NCI-H2196 (cell line): ENCODE data around the gene ITPKB.
"Not testable (repeated sequence)": the region's sequence is repeated elsewhere in the genome, so short reads cannot be mapped to it uniquely, and the experiment has no call there.

Experiments used
- DNase-seq: peaks from one replicate; lab custom pipeline; 2025; ENCODE audit not compliant: unreplicated experiment; lab: John Stamatoyannopoulos, UW

ITPKB gene

DNA sequence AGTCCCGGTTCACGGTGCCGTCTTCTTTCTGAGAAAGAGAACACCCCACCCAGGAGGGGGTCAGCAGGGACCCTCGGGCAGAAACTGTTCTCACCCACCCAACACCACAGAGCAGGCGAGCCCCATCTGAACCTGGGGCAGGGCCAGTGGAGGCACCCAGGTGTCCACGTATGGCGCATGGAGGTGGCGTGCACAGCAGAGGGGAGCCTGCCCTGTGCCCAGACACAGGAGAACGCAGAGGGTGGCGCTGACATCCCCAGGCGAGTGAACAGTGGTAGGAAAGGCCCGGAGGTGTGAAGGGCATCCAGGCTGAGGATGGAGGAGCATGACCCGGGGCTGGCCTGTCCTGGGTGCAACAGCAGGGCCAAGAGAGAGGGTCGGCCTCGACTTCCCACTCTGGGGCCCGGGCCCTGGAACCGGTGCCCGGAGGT, 99.4 kb downstream of the ITPKB start:
- DNase-seq: no peak

DNA sequence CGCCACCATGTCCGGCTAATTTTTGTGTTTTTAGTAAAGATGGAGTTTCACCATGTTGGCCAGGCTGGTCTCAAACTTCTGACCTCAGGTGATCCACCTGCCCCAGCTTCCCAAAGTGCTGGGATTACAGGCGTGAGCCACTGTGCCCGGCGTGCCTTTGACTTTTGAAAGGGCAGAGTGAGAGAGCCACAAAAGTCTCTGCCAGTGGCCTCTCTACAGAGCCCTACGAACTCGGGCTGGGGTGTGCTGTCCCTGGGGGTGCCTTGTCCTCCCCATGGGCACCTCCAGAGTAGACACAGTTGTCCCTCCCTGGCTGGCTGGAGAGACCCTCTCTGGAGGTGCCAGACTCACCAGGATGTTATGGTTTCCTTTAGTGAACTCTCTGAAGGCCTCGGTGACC, 99.9 kb downstream of the ITPKB start:
- not testable (repeated sequence) for DNase-seq

DNA sequence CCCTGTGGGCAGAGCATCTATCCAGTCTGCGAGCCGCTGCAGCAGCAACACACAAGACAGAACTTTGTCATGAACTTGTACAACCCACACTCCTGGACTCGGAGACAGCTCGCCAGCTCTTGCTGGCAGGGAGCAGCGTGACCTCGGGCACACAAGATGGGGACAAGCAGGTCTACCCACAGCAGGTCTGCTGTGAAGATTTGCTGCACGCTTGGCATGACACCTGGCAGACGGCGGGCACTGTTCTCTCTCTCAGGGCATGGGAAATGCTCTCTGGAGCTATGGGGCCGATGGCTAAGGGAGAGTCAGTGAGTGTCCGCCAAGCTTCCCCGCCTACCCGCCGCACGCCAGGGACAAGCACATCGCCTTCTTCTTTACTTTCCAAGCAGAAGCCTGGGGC, 100.5 kb downstream of the ITPKB start:
- no peak for DNase-seq

DNA sequence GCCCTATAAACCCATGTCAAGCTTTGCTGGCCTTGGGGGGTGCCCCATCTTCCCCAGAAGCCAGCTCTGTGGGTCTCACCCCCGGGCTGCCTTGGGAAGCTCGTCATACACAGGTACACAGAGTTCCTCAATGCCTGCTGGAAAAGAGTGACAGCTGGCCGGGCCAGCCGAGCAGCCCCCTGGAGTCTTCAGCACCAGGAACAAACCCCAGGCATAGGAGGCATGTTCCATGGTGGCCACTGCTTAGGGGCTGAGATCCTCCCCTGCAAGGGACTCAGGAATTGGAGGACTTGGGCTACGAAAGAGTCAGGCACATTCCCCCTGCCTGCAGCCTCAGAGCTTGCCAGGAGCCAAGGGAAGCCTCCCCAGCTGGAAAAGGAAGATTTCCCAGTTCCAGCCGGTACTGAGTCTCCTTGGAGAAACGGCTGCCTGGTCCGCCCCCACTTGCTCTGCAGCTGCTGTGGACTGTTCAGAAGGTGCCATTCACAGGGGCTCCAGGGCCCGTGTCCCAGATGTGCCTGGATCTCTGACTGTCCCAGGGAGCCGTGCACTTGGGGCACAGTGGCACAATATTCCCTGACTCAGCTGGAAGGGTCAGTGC, 101.0 kb downstream of the ITPKB start:
- DNase-seq: no peak

DNA sequence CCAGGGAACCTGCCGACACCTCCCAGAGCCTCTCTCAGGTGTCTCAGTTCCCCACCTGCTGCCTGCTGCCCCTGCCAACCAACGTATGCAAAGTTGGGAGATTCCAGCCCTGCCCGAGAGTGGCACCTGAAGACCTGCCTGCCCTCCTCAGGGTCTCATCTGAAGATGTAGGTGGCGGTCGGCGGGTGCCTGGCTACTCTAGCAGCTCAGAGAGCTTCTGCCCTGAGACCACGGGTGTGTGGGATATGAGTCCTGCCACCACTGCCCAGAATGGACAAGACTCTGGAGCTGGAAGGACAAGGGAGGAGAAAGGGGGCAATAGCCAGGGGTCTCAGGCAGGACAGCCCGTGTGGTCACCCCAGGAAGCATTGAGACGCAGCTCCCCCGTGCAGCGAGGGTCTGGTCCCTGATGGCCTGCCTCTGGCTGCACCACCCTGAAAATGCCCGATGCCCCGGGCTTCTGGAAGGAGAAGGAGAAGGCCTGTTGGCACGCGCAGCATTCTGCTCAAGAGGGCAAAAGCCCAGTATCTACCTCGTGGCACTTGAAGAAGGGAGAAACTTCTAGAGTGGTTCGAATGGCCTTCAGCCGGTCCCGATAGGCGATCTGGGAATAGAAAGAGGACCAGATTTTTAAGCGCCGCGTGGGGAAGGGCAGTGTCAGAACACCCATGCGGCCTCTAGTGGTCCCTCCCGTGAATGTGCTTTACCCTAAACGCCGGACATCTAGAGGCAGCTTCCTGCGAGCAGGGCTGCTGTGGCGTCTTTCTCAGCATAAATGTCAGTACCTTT, 101.7 kb downstream of the ITPKB start:
- DNase-seq: no peak

DNA sequence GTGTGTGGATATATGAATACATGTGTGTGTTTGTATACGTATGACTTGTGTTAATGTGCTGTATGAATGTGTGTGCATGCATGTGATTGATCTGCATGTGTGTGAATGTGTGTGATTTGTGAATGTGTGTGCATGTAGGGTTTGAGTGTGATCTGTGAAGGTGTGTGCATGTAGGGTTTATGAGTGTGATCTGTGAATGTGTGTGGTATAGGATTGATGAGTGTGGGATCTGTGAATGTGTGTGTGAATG, 102.3 kb downstream of the ITPKB start:
- DNase-seq: no peak

DNA sequence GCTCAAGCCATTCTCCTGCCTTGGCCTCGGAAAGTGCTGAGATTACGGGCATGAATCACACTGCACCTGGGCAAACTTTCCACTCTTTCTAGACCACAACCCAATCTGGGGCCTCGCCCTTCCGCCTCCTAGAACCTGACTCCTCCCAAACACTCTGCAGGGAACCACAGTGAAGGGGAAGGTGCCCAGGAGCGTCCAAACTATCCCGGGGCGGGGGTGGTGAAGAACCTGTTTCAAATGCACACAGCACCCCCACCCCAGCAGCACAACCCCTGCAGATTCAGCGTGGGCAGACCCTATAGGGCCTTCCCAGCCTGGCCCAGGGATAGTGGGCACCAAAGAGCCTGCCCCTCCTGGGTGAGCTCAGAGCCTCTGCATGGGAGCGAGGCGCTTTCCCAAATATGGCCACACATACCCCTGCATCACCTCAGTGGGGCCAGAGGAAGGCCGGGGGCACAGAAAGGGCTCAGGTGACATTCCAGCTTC, 103.6 kb downstream of the ITPKB start:
- DNase-seq: no peak

DNA sequence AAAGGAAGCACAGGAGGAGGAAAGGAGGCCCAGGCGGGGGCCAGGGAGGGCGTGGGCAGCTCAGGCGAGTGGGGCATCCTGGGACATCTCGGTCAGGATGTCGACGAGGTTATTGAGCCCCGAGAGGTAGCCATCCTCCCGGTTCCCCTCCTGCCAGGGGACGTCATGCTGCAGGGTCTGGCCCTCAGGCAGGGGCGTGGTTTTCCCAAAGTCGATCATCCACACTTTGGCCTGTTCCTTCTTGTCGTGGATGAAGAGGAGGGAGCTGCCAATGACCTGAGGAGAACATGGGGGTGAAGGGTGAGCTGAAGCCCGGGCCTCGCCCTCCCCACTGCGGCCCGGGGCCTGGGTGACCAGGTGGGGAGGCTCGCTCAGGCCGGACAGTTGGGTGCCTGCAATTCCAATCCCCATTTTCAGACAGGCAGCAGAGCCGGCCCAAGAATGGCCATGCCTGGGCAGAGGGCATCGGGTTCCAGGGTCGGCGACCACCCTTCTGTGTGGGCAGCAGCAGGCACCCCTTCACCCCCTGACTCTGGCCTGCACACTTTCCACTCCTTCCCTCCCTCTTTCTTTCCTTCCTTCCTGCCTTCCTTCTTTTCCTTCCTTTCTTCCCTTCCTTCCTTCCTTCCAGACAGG, 104.4 kb downstream of the ITPKB start:
- DNase-seq: no peak

DNA sequence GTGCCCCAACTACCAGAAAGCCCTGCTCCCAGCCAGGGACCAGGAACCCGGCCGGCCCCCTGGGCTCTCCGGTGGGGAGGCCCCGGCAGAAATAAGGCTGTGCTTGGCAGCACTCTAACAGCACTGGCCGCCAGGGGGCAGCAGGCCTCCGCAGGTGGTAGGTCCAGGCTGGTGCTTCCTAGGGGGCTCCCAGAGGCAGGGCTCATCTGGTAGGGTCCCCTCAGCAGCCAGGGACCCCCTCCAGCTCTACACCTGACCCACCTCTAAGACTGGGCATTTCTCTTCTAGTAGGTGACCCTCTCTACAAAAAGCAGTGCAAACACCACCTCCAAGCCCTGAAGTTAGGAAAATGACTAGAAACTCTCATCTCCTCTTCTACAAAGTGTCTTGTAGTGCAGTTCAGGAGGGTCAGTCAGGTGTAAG, 104.9 kb downstream of the ITPKB start:
- DNase-seq: peak; percentile 69

DNA sequence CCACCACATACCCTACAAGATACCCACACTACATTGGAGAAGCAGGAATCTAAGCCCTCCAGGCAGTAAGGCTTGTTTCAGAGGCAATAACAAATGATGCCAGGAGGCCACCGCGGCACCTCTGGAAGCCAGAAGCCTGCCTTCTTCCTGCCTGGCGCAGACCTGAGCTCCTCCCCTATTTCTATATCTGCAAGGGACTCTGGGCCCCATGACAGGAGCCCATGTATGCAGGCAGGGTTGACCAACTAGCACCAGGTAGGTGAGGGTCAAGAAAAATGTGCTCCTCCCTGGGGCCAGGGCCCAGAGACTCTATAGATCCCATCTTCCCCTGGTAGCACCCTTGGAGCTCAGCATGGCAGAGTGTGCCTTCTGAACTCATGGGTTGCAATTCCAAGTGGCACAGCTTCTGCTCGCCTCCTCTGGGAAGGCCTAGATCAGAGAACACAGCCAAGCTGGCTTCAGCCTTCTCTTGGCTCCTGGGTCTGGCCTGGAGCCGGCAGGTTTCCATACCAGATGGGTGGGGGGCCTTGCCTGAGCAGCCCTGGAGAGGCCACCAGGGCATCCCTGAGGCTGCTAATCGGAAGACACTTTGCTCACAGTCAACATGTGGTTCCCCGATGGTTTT, 105.4 kb downstream of the ITPKB start:
- DNase-seq: no peak

DNA sequence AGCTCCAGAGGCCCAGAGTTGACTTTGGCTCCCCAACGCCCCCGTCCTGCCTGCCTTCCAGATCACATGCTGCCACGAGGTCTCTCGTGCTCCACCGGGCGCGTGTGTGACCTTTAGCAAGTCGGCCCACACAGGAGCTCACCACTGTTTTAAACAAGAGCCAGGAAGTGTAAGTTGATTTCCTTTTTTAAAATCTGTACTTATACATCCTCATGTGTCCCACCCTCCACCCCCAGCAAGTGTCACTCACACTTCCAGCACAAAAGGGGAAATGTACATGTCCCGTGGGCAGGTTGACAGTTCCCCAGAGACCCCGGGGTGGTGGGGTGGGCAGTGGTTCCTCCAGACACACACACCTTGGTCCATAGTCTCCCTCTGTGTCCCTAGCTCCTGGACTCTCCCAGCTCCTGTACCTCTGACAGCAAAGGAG, 106.1 kb downstream of the ITPKB start:
- DNase-seq: no peak

DNA sequence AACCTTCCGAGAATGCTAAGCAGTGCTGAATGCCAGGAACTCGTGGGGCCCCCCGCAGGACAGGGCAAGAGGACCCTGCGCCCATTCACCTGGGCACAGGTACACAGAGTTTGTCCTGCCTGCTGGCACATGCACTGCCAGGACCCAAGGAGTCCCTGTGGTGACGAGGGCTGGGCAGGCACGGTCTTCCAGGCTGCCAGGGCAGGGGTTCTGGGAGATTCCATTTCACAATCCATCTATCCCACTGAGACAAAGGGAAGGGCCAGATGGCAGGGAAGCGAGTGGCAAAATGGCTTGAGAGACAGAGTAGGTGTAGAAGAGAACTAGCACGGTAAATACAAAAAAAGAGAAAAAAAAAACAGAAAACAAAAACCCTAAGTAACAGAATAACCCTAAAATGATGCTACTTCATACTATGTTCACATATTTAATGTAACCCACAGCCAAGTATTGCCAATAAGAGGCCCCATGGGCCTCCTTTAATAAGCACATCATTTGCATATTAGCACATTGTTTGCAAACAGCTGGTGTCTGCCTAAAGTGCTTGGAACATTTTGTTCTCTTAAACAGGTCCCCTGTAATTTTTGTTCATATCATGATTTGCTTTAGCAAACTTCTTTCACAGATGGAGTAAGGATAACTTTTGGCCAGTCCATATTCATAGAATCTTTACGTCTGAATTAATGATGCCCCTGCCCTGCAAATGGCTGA, 106.8 kb downstream of the ITPKB start:
- DNase-seq: no peak

DNA sequence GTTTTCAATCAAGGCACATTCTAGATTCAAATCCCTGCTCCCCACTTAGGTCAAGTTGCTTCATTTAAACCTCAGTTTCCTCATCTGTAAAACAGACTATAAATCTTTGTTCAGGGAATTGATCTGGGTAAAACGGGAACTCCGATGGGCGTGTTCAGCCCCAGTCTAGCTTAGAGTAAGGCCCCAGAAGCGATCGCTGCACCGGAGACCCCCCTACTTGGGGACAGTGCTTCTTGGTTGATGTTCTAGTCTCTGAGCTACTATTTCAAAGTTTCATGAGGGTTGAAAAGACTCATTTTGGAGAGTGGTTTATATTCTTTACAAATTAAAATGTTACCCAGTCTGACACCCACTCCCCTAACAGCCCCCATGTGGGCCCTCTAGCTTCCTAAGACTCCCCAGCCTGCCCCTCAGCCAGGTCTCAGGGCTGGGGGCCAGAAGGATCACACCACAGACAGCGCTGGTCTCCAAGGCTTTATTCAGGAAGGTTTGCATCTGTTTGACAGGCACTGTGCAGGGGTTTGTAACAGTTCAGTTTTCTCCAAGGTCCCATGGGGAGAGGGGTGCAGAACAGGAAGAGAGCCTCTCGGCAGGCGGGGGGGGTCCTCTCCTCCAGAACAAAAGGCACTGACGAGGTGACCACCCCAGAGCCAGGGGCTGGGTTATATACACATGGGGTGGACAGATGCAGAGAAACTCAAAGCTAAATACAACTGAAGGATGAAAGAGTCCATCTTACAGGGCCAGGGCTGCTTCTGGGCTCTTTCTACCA, 107.7 kb downstream of the ITPKB start:
- no peak for DNase-seq

DNA sequence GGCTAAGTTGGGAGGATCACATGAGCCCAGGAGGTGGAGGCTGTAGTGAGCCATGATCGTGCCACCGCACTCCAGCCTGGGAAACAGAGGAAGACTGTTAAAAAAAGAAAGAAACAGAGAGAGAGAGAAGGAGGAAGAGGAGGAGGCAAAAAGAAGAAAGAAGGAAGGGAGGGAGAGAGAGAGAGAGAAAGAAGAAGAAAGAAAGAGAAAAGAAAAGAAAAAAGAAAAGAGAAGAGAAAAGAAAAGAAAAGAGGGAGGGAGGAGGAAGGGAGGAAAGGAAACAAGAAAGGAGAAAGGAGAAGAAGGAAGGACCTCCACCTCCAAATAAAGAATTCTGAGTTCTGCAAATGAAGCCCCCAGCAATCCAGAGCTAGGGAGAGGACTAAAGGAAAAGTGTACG, 108.5 kb downstream of the ITPKB start:
- DNase-seq: no peak

DNA sequence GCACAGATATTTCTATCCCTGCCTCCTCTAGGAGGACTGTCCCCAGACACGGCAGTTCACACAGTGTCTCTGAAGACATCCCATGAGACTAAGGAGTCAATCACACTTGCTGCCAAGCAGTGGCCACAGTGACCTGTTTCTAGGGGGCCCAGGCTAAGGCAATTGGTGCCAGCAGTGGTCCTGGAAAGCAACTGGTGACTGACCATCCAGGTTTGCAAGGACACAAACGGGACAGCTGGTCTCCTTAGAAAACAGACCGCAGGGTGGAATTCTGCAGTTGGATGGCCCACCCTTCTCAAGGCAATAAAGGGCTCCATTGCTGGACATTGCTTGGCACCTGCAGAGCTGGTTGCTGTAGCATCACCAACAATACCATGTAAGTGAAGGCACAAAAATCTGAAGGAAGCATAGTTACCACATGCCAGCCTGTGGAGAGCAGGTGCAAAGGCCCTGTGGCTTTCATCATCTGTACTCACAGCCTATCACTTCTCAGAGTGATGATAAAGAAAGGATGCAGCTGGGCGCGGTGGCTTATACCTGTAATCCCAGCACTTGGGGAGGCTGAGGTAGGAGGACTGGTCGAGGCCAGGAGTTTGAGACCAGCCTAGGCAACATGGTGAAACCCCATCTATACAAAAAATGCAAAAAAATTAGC, 109.1 kb downstream of the ITPKB start:
- DNase-seq: no peak

DNA sequence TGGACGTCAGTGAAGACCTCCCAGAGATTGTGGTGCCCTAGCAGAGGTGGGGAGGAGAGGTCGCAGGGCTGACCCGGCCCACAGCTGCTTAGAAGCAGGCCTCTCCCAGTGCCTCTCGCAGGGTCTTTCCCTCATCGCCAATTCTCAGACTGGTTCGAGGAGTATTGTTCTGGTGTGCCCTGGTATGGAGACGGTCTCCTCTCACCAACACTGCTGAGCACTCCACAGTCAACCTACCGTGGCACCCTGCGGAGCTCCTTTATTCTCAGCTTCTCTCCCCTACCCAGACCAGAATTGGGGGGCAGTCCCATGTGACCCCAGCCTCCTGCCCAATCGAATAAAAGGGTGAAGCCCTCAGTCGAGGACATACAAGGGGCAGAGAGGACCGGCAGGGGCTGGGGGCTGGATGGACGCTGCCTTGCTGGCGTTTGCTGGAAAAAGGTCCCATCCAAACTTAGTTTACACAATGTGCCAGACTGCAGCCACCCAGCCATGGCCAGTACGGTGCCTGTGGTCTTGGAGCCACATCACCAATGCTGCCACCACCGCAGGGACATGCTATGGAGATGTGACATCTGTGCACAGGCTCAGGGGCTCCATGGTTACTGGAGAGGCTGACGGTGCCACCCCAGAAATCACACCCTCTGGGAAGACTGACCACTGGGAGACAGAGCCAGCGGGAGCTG, 109.7 kb downstream of the ITPKB start:
- no peak for DNase-seq

DNA sequence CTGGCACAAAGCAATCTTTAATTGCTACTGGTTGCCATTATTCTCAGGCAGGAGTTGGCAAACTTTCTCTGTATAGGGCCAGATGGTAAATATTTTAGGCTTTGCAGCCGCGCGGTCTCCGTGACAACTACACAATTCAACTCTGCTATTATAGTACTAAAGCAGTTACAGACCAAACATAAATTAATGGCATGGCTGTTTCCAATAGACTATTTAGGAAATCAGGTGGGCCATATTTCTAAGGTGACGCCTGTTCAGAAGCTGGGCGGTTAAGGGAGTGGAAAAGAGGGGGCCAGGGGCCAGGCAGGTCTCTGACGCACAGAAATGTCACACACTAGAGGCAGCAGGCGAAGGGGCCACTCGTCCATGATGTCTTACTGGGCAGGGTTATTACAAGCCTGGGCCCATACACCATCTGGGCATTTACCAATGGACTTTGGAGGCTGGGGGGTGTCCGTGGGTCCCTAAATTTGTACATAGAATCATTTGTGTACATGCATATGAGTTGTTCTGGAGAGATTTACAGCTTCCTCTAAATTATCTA, 110.4 kb downstream of the ITPKB start:
- no peak for DNase-seq

DNA sequence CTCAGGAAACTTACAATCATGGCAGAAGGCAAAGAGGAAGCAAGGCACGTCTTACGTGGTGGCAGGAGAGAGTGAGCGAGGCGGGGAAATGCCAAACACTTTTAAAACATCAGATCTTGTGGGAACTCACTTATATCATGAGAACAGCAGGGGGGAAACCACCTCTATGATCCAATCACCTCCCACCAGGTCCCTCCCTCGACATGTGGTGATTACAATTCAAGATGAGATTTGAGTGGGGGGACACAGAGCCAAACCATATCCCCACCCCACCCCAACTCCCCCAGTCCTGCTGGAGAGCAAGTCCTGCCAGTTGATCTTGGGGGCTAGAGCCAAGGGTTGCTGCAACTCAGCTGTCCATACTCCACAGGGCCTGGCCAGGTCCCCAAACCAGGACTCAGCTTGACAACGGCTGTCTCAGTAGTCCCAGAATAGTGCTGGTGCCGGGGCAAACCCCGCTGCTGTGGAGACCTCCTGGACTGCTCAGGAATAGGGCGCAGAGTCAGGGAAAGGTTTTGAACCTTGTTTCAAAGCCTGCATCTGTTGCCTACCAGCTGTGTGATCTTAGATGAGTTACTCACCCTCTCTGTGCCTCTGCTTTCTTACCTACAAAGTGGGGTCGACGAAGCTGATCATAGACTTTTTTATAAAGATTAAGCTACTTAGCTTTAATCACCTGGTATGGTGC, 111.0 kb downstream of the ITPKB start:
- DNase-seq: no peak
